T-helper 17 cell (primary cell): Measurements from ENCODE around the gene SPHK2. TPM values are rescaled to one million over a fixed set of nuclear protein-coding genes. Genes with fewer than 3 reads are reported as not detected.

Source experiments
- ATAC-seq: fragments of 150-1000 bp; cut with Tn5 transposase; 2 replicates; pipeline ENCODE4 v1.10.0; 2021; ENCODE audit warnings: mild to moderate bottlenecking, moderate library complexity
- DNase-seq, 3 donors: peaks; one replicate each; pipeline versions ENCODE4 v3.0.0 to v3.0.0-alpha.2; 2020 to 2021
- H3K9me3 ChIP-seq: one replicate; pipeline ENCODE4 v1.7.0; 2013; ENCODE audit warnings: low read length, mild to moderate bottlenecking; ENCODE audit not compliant: control insufficient read depth, poor library complexity, severe bottlenecking
- H3K27ac Mint-ChIP-seq: one replicate; pipeline ENCODE4 v1.8.0; 2022; ENCODE audit warnings: mild to moderate bottlenecking, moderate library complexity, mixed read lengths
- H3K27me3 Mint-ChIP-seq: one replicate; pipeline ENCODE4 v1.8.0; 2022; ENCODE audit warnings: mixed read lengths
- H3K36me3 Mint-ChIP-seq: one replicate; pipeline ENCODE4 v1.8.0; 2022; ENCODE audit warnings: low read depth, mixed read lengths
- H3K4me1 Mint-ChIP-seq: one replicate; pipeline ENCODE4 v1.8.0; 2022; ENCODE audit warnings: mild to moderate bottlenecking, mixed read lengths
- H3K4me3 Mint-ChIP-seq: one replicate; pipeline ENCODE4 v1.8.0; 2022; ENCODE audit warnings: mild to moderate bottlenecking, moderate library complexity, mixed read lengths
- total RNA-seq, 4 donors: library from RNA in 2 of 4; stranded (reverse) in 2 of 4; gene quantifications; one replicate each; pipeline ENCODE4 v1.2.3 and lab custom pipeline; 2022 to 2026

Gene SPHK2
- total RNA-seq, 2 donors from 2014 or later, result 11.9 to 12.6 TPM

GRCh38 chr19:48611872-48612271 is 7.4 kb upstream of the SPHK2 start:
- no peak for ATAC-seq
- no peak overlapping the region for H3K27ac Mint-ChIP-seq

GRCh38 chr19:48613024-48613851 is 6.1 kb upstream of the SPHK2 start:
- peaks cover 22% of the 10 kb centered on the region for H3K4me1 Mint-ChIP-seq
- peak overlapping the region; percentile 31 for H3K4me3 Mint-ChIP-seq
- H3K9me3 ChIP-seq, result no peaks in the 10 kb centered on the region
- H3K36me3 Mint-ChIP-seq, result peaks cover 3% of the 10 kb centered on the region
- ATAC-seq (no peak), DNase-seq (no peak)
- H3K27me3 Mint-ChIP-seq, result no peaks in the 10 kb centered on the region
- peak overlapping the region; percentile 54 for H3K27ac Mint-ChIP-seq

More at GRCh38 chr19:48611872-48612271, 7.4 kb upstream of the SPHK2 start:
- no peaks in the 10 kb centered on the region for H3K27me3 Mint-ChIP-seq
- no peak overlapping the region for H3K4me3 Mint-ChIP-seq
- H3K36me3 Mint-ChIP-seq, result peaks cover 3% of the 10 kb centered on the region
- no peak for DNase-seq
- no peaks in the 10 kb centered on the region for H3K9me3 ChIP-seq
- H3K4me1 Mint-ChIP-seq, result peaks cover 16% of the 10 kb centered on the region

- DNase-seq (no peak), ATAC-seq (no peak)
- Mint-ChIP-seq H3K27me3 (no peaks in the 10 kb centered on the region), H3K4me1 (peaks cover 21% of the 10 kb centered on the region), H3K36me3 (peaks cover 3% of the 10 kb centered on the region), H3K4me3 (peak overlapping the region; percentile 36), H3K27ac (peak overlapping the region; percentile 54)
- no peaks in the 10 kb centered on the region for H3K9me3 ChIP-seq
These were observed 5.4 kb upstream of the SPHK2 start for GRCh38 chr19:48613852-48614435.

GRCh38 chr19:48614436-48615230 is 4.7 kb upstream of the SPHK2 start, which contains the start of gene FAM83E:
TSS of gene FAM83E (minus strand) at chr19:48615076. CDS start at chr19:48613372, 1,704 bp downstream.
- Mint-ChIP-seq H3K4me3 (peak within 1 kb of the TSS; percentile 96), H3K36me3 (peaks cover 3% of the 10 kb centered on the region)
- no peak for DNase-seq

GRCh38 chr19:48615231-48616040 is 3.9 kb upstream of the SPHK2 start:
- ATAC-seq, result no peak
- DNase-seq, result no peak
- peak overlapping the region; percentile 66 for H3K27ac Mint-ChIP-seq
- no peaks in the 10 kb centered on the region for H3K9me3 ChIP-seq
- H3K27me3 Mint-ChIP-seq, result no peaks in the 10 kb centered on the region
- peak overlapping the region; percentile 96 for H3K4me3 Mint-ChIP-seq
- H3K36me3 Mint-ChIP-seq, result peaks cover 3% of the 10 kb centered on the region
- peaks cover 26% of the 10 kb centered on the region for H3K4me1 Mint-ChIP-seq

More at GRCh38 chr19:48614436-48615230, 4.7 kb upstream of the SPHK2 start, which contains the start of gene FAM83E:
- peak within 1 kb of the TSS; percentile 66 for H3K27ac Mint-ChIP-seq
- H3K9me3 ChIP-seq, result no peaks in the 10 kb centered on the region
- no peaks in the 10 kb centered on the region for H3K27me3 Mint-ChIP-seq
- H3K4me1 Mint-ChIP-seq, result peaks cover 24% of the 10 kb centered on the region
- ATAC-seq, result no peak

- DNase-seq (no peak), ATAC-seq (no peak)
- peak overlapping the region; percentile 96 for H3K4me3 Mint-ChIP-seq
- no peaks in the 10 kb centered on the region for H3K9me3 ChIP-seq
- H3K4me1 Mint-ChIP-seq, result peaks cover 26% of the 10 kb centered on the region
- H3K27me3 Mint-ChIP-seq, result no peaks in the 10 kb centered on the region
- H3K36me3 Mint-ChIP-seq, result peaks cover 3% of the 10 kb centered on the region
- H3K27ac Mint-ChIP-seq, result peak overlapping the region; percentile 98
These were observed 3.3 kb upstream of the SPHK2 start for GRCh38 chr19:48616041-48616436.

- no peak for ATAC-seq
These were observed 2.7 kb upstream of the SPHK2 start for GRCh38 chr19:48616491-48617056.

GRCh38 chr19:48617146-48617937 is 2.0 kb upstream of the SPHK2 start:
- no peaks in the 10 kb centered on the region for H3K9me3 ChIP-seq
- ATAC-seq (no peak), DNase-seq (no peak)
- Mint-ChIP-seq H3K4me1 (peaks cover 27% of the 10 kb centered on the region), H3K36me3 (peaks cover 3% of the 10 kb centered on the region), H3K27ac (peak overlapping the region; percentile 98), H3K4me3 (peak overlapping the region; percentile 96), H3K27me3 (no peaks in the 10 kb centered on the region)

More at GRCh38 chr19:48616491-48617056, 2.7 kb upstream of the SPHK2 start:
- Mint-ChIP-seq H3K4me1 (peaks cover 26% of the 10 kb centered on the region), H3K4me3 (peak overlapping the region; percentile 96), H3K27ac (peak overlapping the region; percentile 98), H3K27me3 (no peaks in the 10 kb centered on the region), H3K36me3 (peaks cover 3% of the 10 kb centered on the region)
- DNase-seq, result no peak
- no peaks in the 10 kb centered on the region for H3K9me3 ChIP-seq

- H3K27me3 Mint-ChIP-seq, result no peaks in the 10 kb centered on the region
- no peaks in the 10 kb centered on the region for H3K9me3 ChIP-seq
- ATAC-seq (no peak), DNase-seq (no peak)
- H3K27ac Mint-ChIP-seq, result peak overlapping the region; percentile 98
- peak overlapping the region; percentile 96 for H3K4me3 Mint-ChIP-seq
- H3K4me1 Mint-ChIP-seq, result peaks cover 30% of the 10 kb centered on the region
- peaks cover 5% of the 10 kb centered on the region for H3K36me3 Mint-ChIP-seq
These were observed 909 bp upstream of the SPHK2 start for GRCh38 chr19:48618278-48618915.

GRCh38 chr19:48619692-48620585 is 633 bp downstream of the SPHK2 start:
- no peaks in the 10 kb centered on the region for H3K9me3 ChIP-seq
- no peaks in the 10 kb centered on the region for H3K27me3 Mint-ChIP-seq
- H3K36me3 Mint-ChIP-seq, result peaks cover 7% of the 10 kb centered on the region
- H3K4me1 Mint-ChIP-seq, result peaks cover 40% of the 10 kb centered on the region
- no peak for ATAC-seq
- DNase-seq, result no peak
- H3K4me3 Mint-ChIP-seq, result peak overlapping the region; percentile 96
- peak overlapping the region; percentile 98 for H3K27ac Mint-ChIP-seq
